HCT116 (cell line): Measurements from ENCODE around the gene CACNA2D3. TPM values are rescaled to one million over a fixed set of nuclear protein-coding genes. Genes with fewer than 3 reads are reported as not detected.

ENCODE experiments used
- ATAC-seq: fragments of 200-7000 bp; cut with Tn5 transposase; 2 replicates; pipeline ENCODE4 v1.9.1; 2020; ENCODE audit warnings: mild to moderate bottlenecking, moderate library complexity
- BruUV-seq: library from RNA; stranded (reverse); fragments of 400-500 nt; replicated peaks from 2 replicates; lab custom pipeline; 2021; lab: Mats Ljungman, UMichigan
- CTCF ChIA-PET: fragments of 300-600 bp; sonication (Branson Sonifier 250); formaldehyde crosslinking; loops from one replicate; lab custom pipeline; 2021; ENCODE audit warnings: antibody characterized with exemption; lab: Charles Lee
- POLR2A ChIA-PET: fragments of 300-600, 350-600 bp; sonication (Branson Sonifier 250); formaldehyde crosslinking; loops from one replicate; lab custom pipeline; 2021; ENCODE audit warnings: antibody characterized with exemption; lab: Charles Lee
- RAD21 ChIA-PET, 2 experiments: fragments of 300-600 bp; sonication (Branson Sonifier 250); formaldehyde crosslinking; loops; one replicate each; lab custom pipeline; 2023; ENCODE audit warnings: low total read pairs in 2 of 2; ENCODE audit not compliant: uncharacterized antibody in 2 of 2, unreplicated experiment in 2 of 2, low non-redundant PET in 1 of 2; lab: Charles Lee
- DNase-seq: peaks from one replicate; pipeline ENCODE4 v3.0.0-alpha.2; 2010; ENCODE audit warnings: low read depth, low spot score
- H2AFZ ChIP-seq: fragments of 200-600 bp; shearing (Covaris generic), sonication (generic); 2 replicates; pipeline ENCODE4 v1.6.1; 2017; ENCODE audit warnings: low read depth, mixed run types, mixed read lengths, antibody characterized with exemption, low read length; ENCODE audit not compliant: poor library complexity, severe bottlenecking
- H3K27ac ChIP-seq: 2 replicates; pipeline ENCODE4 v1.5.1; 2012; ENCODE audit warnings: low read depth, low read length
- H3K27me3 ChIP-seq: fragments of 200-600 bp; sonication (generic); 2 replicates; pipeline ENCODE4 v1.6.1; 2016; ENCODE audit warnings: mixed run types, low read length, mixed read lengths; ENCODE audit not compliant: insufficient read depth
- H3K36me3 ChIP-seq, 2 experiments: fragments of 200-500 bp in 1 of 2; fragments of 200-600 bp in 1 of 2; sonication (Bioruptor generic) in 1 of 2; sonication (generic) in 1 of 2; 2 replicates each; pipeline versions ENCODE4 v1.5.1 to v1.6.1; 2014 to 2016; ENCODE audit warnings: low read length in 2 of 2, inconsistent platforms in 1 of 2, mixed read lengths in 1 of 2, mixed run types in 1 of 2; ENCODE audit not compliant: insufficient read depth in 2 of 2, control insufficient read depth in 1 of 2
- H3K4me1 ChIP-seq, 2 experiments: fragments of 200-600 bp in 1 of 2; sonication (generic) in 1 of 2; 2 replicates each; pipeline versions ENCODE4 v1.5.1 to v1.6.1; 2012 to 2017; ENCODE audit warnings: low read length in 2 of 2, inconsistent platforms in 1 of 2, mild to moderate bottlenecking in 1 of 2, mixed read lengths in 1 of 2, mixed run types in 1 of 2, moderate library complexity in 1 of 2; ENCODE audit not compliant: insufficient read depth in 2 of 2, control insufficient read depth in 1 of 2
- H3K4me2 ChIP-seq: fragments of 200-600 bp; sonication (generic); 2 replicates; pipeline ENCODE4 v1.6.1; 2017; ENCODE audit warnings: mixed run types, low read length, mixed read lengths
- H3K4me3 ChIP-seq, 2 experiments: fragments of 200-600 bp in 1 of 2; sonication (generic) in 1 of 2; replicated peaks in 1 of 2; 2 replicates each; pipeline ENCODE4 v1.5.1; 2011 to 2016; ENCODE audit warnings: low read length in 2 of 2, control low read depth in 1 of 2, low read depth in 1 of 2, mild to moderate bottlenecking in 1 of 2, mixed read lengths in 1 of 2, mixed run types in 1 of 2
- H3K79me2 ChIP-seq: fragments of 200-600 bp; sonication (generic); 2 replicates; pipeline ENCODE4 v1.6.1; 2017; ENCODE audit warnings: mild to moderate bottlenecking, mixed run types, low read length, moderate library complexity, mixed read lengths; ENCODE audit not compliant: insufficient read depth
- H3K9ac ChIP-seq: fragments of 200-600 bp; sonication (generic); 2 replicates; pipeline ENCODE4 v1.6.1; 2016; ENCODE audit warnings: low read length, mixed read lengths
- H3K9me2 ChIP-seq: fragments of 200-600 bp; sonication (generic), shearing (Covaris generic); 2 replicates; pipeline ENCODE4 v1.6.1; 2017; ENCODE audit warnings: mixed run types, mild to moderate bottlenecking, moderate library complexity; ENCODE audit not compliant: insufficient read depth
- H3K9me3 ChIP-seq, 2 experiments: fragments of 200-500 bp in 1 of 2; fragments of 200-600 bp in 1 of 2; sonication (Bioruptor generic) in 1 of 2; sonication (generic) in 1 of 2; 2 replicates each; pipeline ENCODE4 v1.6.1; 2014 to 2017; ENCODE audit warnings: low read length in 2 of 2, mixed read lengths in 2 of 2, inconsistent platforms in 1 of 2, low read depth in 1 of 2, mild to moderate bottlenecking in 1 of 2, mixed run types in 1 of 2, moderate library complexity in 1 of 2; ENCODE audit not compliant: control insufficient read depth in 1 of 2, insufficient read depth in 1 of 2
- H4K20me1 ChIP-seq: fragments of 200-600 bp; sonication (generic), shearing (Covaris generic); 2 replicates; pipeline ENCODE4 v1.6.1; 2017; ENCODE audit warnings: mixed run types, mild to moderate bottlenecking, moderate library complexity; ENCODE audit not compliant: insufficient read depth
- CEBPB ChIP-seq: IDR thresholded peaks from 2 replicates; pipeline ENCODE4 v1.6.1; 2012; ENCODE audit warnings: low read depth
- CTCF ChIP-seq, 3 experiments: fragments of 200-600 bp in 1 of 3; sonication (generic) in 1 of 3; IDR thresholded peaks in 2 of 3; conservative IDR thresholded peaks in 1 of 3; 2 replicates each; pipeline ENCODE4 v1.5.1; 2012 to 2017; ENCODE audit warnings: low read depth in 2 of 3, low read length in 2 of 3, antibody characterized with exemption in 1 of 3, borderline replicate concordance in 1 of 3, control low read depth in 1 of 3, mild to moderate bottlenecking in 1 of 3, mixed read lengths in 1 of 3, mixed run types in 1 of 3, moderate library complexity in 1 of 3; ENCODE audit not compliant: insufficient read depth in 1 of 3
- ELF1 ChIP-seq: IDR thresholded peaks from 2 replicates; pipeline ENCODE4 v1.6.1; 2012; ENCODE audit warnings: low read depth, borderline replicate concordance
- EZH2 ChIP-seq: fragments of 200-600 bp; sonication (generic); IDR thresholded peaks from 2 replicates; pipeline ENCODE4 v1.6.1; 2017; ENCODE audit warnings: antibody characterized with exemption, mixed run types
- FOSL1 ChIP-seq: IDR thresholded peaks from 2 replicates; pipeline ENCODE4 v1.6.1; 2012; ENCODE audit warnings: low read depth
- POLR2A ChIP-seq: IDR thresholded peaks from 2 replicates; pipeline ENCODE4 v1.7.0; 2011; ENCODE audit warnings: borderline replicate concordance; ENCODE audit not compliant: insufficient read depth, insufficient read length; ENCODE audit errors: extremely low read depth
- POLR2AphosphoS5 ChIP-seq: IDR thresholded peaks from 2 replicates; pipeline ENCODE4 v1.6.1; 2011; ENCODE audit warnings: mild to moderate bottlenecking, low read depth, low read length, moderate library complexity
- RAD21 ChIP-seq: IDR thresholded peaks from 2 replicates; pipeline ENCODE4 v1.6.1; 2012; ENCODE audit warnings: low read depth, mild to moderate bottlenecking
- REST ChIP-seq: IDR thresholded peaks from 2 replicates; pipeline ENCODE4 v1.6.1; 2012; ENCODE audit warnings: low read depth
- SIN3A ChIP-seq: IDR thresholded peaks from 2 replicates; pipeline ENCODE4 v1.6.1; 2012; ENCODE audit warnings: low read depth
- ZFX ChIP-seq: fragments of 450-650 bp; IDR thresholded peaks from 2 replicates; pipeline ENCODE4 v1.6.1; 2017
- ZNF274 ChIP-seq: fragments of 200-500 bp; sonication (Bioruptor generic); IDR thresholded peaks from 2 replicates; pipeline ENCODE4 v1.6.1; 2014; ENCODE audit warnings: mild to moderate bottlenecking, low read depth, low read length, inconsistent platforms
- intact Hi-C: fragments of 100-400 bp; cut with micrococcal nuclease; formaldehyde crosslinking; loops from 2 replicates; pipeline ENCODE4 v1.10.0; 2022
- total RNA-seq: library from RNA; stranded (reverse); gene quantifications from one replicate; pipeline ENCODE4 v1.2.1, GENCODE V29; 2021; ENCODE audit not compliant: unreplicated experiment
- TF ChIP-seq, protein P1 (sequence below): IDR thresholded peaks from 2 replicates; pipeline ENCODE4 v1.6.1; 2012
- TF ChIP-seq, protein P2 (sequence below): IDR thresholded peaks from 2 replicates; pipeline ENCODE4 v1.6.1; 2012

Gene CACNA2D3
- total RNA-seq, 1 experiment from 2014 or later: 0.20 TPM

- TF ChIP-seq, protein P1, sequence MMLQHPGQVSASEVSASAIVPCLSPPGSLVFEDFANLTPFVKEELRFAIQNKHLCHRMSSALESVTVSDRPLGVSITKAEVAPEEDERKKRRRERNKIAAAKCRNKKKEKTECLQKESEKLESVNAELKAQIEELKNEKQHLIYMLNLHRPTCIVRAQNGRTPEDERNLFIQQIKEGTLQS: no peak
- no peak for TF ChIP-seq EZH2
- no peak for TF ChIP-seq CEBPB
- no peak for TF ChIP-seq FOSL1
- TF ChIP-seq ELF1: no peak
- no peak for TF ChIP-seq RAD21
- no peak for TF ChIP-seq POLR2A
- no peak for TF ChIP-seq POLR2AphosphoS5
- TF ChIP-seq, protein P2, sequence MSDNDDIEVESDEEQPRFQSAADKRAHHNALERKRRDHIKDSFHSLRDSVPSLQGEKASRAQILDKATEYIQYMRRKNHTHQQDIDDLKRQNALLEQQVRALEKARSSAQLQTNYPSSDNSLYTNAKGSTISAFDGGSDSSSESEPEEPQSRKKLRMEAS: no peak
- TF ChIP-seq, all 23 proteins: peak for 0
- CTCF ChIA-PET: no interaction called here
- no peaks in the 10 kb centered on the region for H3K79me2 ChIP-seq
- ATAC-seq: no peak
- H3K9me2 ChIP-seq: no peaks in the 10 kb centered on the region
- no peak overlapping the region for H3K4me2 ChIP-seq
- H2AFZ ChIP-seq: no peak overlapping the region
- POLR2A ChIA-PET: no interaction called here
- intact Hi-C loops: no loop called here
- H3K9ac ChIP-seq: no peak overlapping the region
- H3K4me3 ChIP-seq: no peak overlapping the region
- H3K9me3 ChIP-seq: peaks cover 0 to 9% of the 10 kb centered on the region in 2 experiments; a peak in 1 of 4 replicates
- H3K4me1 ChIP-seq: no peaks in the 10 kb centered on the region
- H3K36me3 ChIP-seq: no peaks in the 10 kb centered on the region
- no TSS peak for BruUV-seq
- H3K27ac ChIP-seq: no peak overlapping the region
- H4K20me1 ChIP-seq: no peaks in the 10 kb centered on the region
- no peak for DNase-seq
- RAD21 ChIA-PET: no interaction called here
- no peaks in the 10 kb centered on the region for H3K27me3 ChIP-seq
These were observed 506.6 kb downstream of the CACNA2D3 start for GRCh38 chr3:54628888-54629441.

GRCh38 chr3:54630101-54630623 is 507.8 kb downstream of the CACNA2D3 start:
- Histone ChIP-seq H3K4me2 (no peak overlapping the region), H3K79me2 (no peaks in the 10 kb centered on the region), H3K36me3 (no peaks in the 10 kb centered on the region), H3K27ac (no peak overlapping the region), H3K4me1 (no peaks in the 10 kb centered on the region), H4K20me1 (no peaks in the 10 kb centered on the region), H2AFZ (no peak overlapping the region), H3K27me3 (no peaks in the 10 kb centered on the region), H3K9me2 (no peaks in the 10 kb centered on the region), H3K9me3 (peaks cover 0 to 9% of the 10 kb centered on the region in 2 experiments; a peak in 1 of 4 replicates), H3K4me3 (no peak overlapping the region), H3K9ac (no peak overlapping the region)
- intact Hi-C loops: no loop called here
- POLR2A ChIA-PET: no interaction called here
- DNase-seq (no peak), ATAC-seq (no peak)
- no TSS peak for BruUV-seq
- RAD21 ChIA-PET: no interaction called here
- CTCF ChIA-PET: no interaction called here
- TF ChIP-seq CTCF (IDR thresholded peaks at IDR 0.05 in 2 of 3, conservative IDR thresholded peaks at IDR 0.05 in 1 of 3; ENCODE audit: borderline replicate concordance in 1 of 3, insufficient read depth in 1 of 3, low read depth in 2 of 3, low read length in 2 of 3): no peak
- no peak for TF ChIP-seq ELF1
- no peak for TF ChIP-seq RAD21
- TF ChIP-seq, protein P1: no peak
- TF ChIP-seq REST: no peak
- TF ChIP-seq SIN3A: no peak
- no peak for TF ChIP-seq ZFX
- no peak for TF ChIP-seq ZNF274
